Vagina (tissue), 2 donors: ENCODE measurements around the gene USF3. TPM values are rescaled to one million over a fixed set of nuclear protein-coding genes. Genes with fewer than 3 reads are reported as not detected.

Experiments used
- DNase-seq, 2 donors: peaks; one replicate each; pipeline ENCODE4 v3.0.0-alpha.2; 2017; ENCODE audit errors: extremely low spot score in 2 of 2
- H3K27ac ChIP-seq: fragments of 200-600 bp; sonication (generic); one replicate; pipeline ENCODE4 v1.5.1; 2019
- H3K27me3 ChIP-seq: fragments of 200-600 bp; sonication (generic); one replicate; pipeline ENCODE4 v1.5.1; 2019
- H3K36me3 ChIP-seq, 2 donors: fragments of 200-600 bp; sonication (generic); one replicate each; pipeline ENCODE4 v1.5.1; 2017 to 2019
- H3K4me1 ChIP-seq: fragments of 200-600 bp; sonication (generic); one replicate; pipeline ENCODE4 v1.5.1; 2019
- H3K4me3 ChIP-seq, 2 donors: fragments of 200-600 bp; sonication (generic); 1 replicate in 1 of 2; 2 replicates in 1 of 2; pipeline ENCODE4 v1.5.1; 2016 to 2019
- H3K9me3 ChIP-seq: fragments of 200-600 bp; sonication (generic); one replicate; pipeline ENCODE4 v1.5.1; 2019
- POLR2A ChIP-seq, 2 donors: fragments of 450-650 bp; IDR thresholded peaks; one replicate each; pipeline ENCODE4 v1.6.1; 2017; ENCODE audit warnings: antibody characterized with exemption in 2 of 2, mild to moderate bottlenecking in 2 of 2, moderate library complexity in 2 of 2
- POLR2AphosphoS5 ChIP-seq, 2 donors: sonication (generic); formaldehyde crosslinking; IDR thresholded peaks; one replicate each; pipeline ENCODE4 v1.9.0; 2017; ENCODE audit warnings: antibody characterized with exemption in 2 of 2, mild to moderate bottlenecking in 2 of 2, low read depth in 1 of 2; ENCODE audit not compliant: insufficient read depth in 1 of 2
- intact Hi-C: fragments of 100-400 bp; cut with DNase I; formaldehyde crosslinking; loops from one replicate; pipeline ENCODE4 v1.15.1; 2023
- total RNA-seq: library from RNA; depleted of rRNA; stranded (reverse); fragments of >200 nt; gene quantifications from one replicate; pipeline ENCODE4 v1.2.3, GENCODE V29; 2016
- TF ChIP-seq, protein P1 (sequence below), 3 experiments: fragments of 450-650 bp in 2 of 3; fragments of 200-600 bp in 1 of 3; sonication (generic) in 1 of 3; IDR thresholded peaks; one replicate each; pipeline ENCODE4 v1.5.1; 2017 to 2019; ENCODE audit warnings: antibody characterized with exemption in 3 of 3, mild to moderate bottlenecking in 2 of 3, moderate library complexity in 2 of 3

USF3 gene
- total RNA-seq, 1 donor from 2014 or later, result 19.2 TPM

DNA sequence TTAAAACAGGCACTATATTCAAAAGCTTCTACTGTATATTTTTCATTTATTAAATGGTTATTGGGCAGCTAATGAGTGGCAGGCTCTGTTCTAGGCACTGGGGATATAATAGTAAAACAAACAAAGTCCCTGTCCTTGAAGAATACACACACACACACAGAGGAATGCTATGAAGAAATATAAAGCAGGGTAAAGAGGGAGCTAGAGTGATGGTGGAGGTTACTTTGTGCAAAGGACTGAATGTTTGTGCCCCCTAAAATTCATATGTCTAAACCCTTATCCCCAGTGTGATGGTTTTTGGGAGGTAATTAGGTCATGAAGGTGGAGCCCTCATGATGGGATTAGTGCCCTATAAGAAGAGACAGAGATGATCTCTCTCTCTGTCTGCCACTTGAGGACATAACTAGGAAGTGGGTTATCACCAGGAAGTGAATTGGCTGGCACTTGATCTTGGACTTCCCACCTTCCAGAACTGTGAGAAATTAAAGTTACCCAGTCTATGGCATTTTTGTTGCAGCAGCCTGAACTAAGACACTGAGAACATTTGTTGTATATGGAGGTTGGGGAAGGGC, 31.8 kb downstream of the USF3 start:
- Histone ChIP-seq H3K9me3 (no peaks in the 10 kb centered on the region), H3K4me3 (no peak overlapping the region), H3K36me3 (peaks cover 0 to 22% of the 10 kb centered on the region in 2 donors), H3K27ac (no peak overlapping the region), H3K27me3 (no peaks in the 10 kb centered on the region), H3K4me1 (no peaks in the 10 kb centered on the region)
- TF ChIP-seq, protein P1, sequence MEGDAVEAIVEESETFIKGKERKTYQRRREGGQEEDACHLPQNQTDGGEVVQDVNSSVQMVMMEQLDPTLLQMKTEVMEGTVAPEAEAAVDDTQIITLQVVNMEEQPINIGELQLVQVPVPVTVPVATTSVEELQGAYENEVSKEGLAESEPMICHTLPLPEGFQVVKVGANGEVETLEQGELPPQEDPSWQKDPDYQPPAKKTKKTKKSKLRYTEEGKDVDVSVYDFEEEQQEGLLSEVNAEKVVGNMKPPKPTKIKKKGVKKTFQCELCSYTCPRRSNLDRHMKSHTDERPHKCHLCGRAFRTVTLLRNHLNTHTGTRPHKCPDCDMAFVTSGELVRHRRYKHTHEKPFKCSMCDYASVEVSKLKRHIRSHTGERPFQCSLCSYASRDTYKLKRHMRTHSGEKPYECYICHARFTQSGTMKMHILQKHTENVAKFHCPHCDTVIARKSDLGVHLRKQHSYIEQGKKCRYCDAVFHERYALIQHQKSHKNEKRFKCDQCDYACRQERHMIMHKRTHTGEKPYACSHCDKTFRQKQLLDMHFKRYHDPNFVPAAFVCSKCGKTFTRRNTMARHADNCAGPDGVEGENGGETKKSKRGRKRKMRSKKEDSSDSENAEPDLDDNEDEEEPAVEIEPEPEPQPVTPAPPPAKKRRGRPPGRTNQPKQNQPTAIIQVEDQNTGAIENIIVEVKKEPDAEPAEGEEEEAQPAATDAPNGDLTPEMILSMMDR (IDR thresholded peaks at IDR 0.05), result no peak
- TF ChIP-seq POLR2A (IDR thresholded peaks at IDR 0.05), result no peak
- TF ChIP-seq POLR2AphosphoS5 (IDR thresholded peaks at IDR 0.05; ENCODE audit: insufficient read depth in 1 of 2, low read depth in 1 of 2), result no peak
- intact Hi-C loops, result no loop called here
- no peak for DNase-seq

- no peak for DNase-seq
- H3K36me3 ChIP-seq, result peaks cover 0 to 25% of the 10 kb centered on the region in 2 donors
- no peaks in the 10 kb centered on the region for H3K9me3 ChIP-seq
- no peak overlapping the region for H3K27ac ChIP-seq
- no peak overlapping the region for H3K4me3 ChIP-seq
- intact Hi-C loops, result no loop called here
- H3K4me1 ChIP-seq, result no peaks in the 10 kb centered on the region
- H3K27me3 ChIP-seq, result no peaks in the 10 kb centered on the region
- no peak for TF ChIP-seq POLR2A (IDR thresholded peaks at IDR 0.05)
- TF ChIP-seq, protein P1 (IDR thresholded peaks at IDR 0.05), result no peak
- no peak for TF ChIP-seq POLR2AphosphoS5 (IDR thresholded peaks at IDR 0.05; ENCODE audit: insufficient read depth in 1 of 2, low read depth in 1 of 2)
Measured at GRCh38 chr3:113663761-113664160, 32.7 kb downstream of the USF3 start.

DNA sequence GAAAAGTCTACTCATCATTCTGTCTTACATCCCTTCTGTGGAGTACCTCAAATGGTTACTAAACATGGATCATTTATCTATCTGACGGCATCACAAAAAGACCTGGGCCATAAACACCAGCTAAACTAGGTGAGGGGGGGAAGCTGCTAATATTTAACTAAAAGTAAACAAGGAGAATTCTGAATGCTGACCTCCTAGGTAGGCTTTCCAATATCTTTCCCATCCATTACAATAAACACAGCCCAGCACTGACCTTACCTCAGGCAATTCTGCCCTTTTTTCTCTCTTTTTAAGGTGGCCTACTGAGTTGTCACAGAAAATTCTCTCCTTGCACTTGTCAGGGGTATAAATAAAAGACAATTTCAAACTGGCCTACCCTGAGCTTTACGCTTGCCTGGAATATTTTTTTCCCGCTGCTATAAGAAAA, 33.1 kb downstream of the USF3 start:
- Histone ChIP-seq H3K27ac (no peak overlapping the region), H3K9me3 (no peaks in the 10 kb centered on the region), H3K36me3 (peaks cover 0 to 25% of the 10 kb centered on the region in 2 donors), H3K27me3 (no peaks in the 10 kb centered on the region), H3K4me1 (no peaks in the 10 kb centered on the region), H3K4me3 (no peak overlapping the region)
- intact Hi-C loops, result no loop called here
- no peak for TF ChIP-seq POLR2AphosphoS5 (IDR thresholded peaks at IDR 0.05; ENCODE audit: insufficient read depth in 1 of 2, low read depth in 1 of 2)
- TF ChIP-seq, protein P1 (IDR thresholded peaks at IDR 0.05), result no peak
- no peak for TF ChIP-seq POLR2A (IDR thresholded peaks at IDR 0.05)
- DNase-seq, result no peak

GRCh38 chr3:113662824-113663223, 33.6 kb downstream of the USF3 start:
- intact Hi-C loops, result no loop called here
- DNase-seq, result no peak
- peaks cover 0 to 25% of the 10 kb centered on the region in 2 donors for H3K36me3 ChIP-seq

GRCh38 chr3:113660896-113661295, 35.5 kb downstream of the USF3 start:
- TF ChIP-seq POLR2A (IDR thresholded peaks at IDR 0.05) (no peak), POLR2AphosphoS5 (IDR thresholded peaks at IDR 0.05; ENCODE audit: insufficient read depth in 1 of 2, low read depth in 1 of 2) (no peak)
- TF ChIP-seq, protein P1 (IDR thresholded peaks at IDR 0.05), result no peak
- Histone ChIP-seq H3K9me3 (no peaks in the 10 kb centered on the region), H3K27me3 (no peaks in the 10 kb centered on the region), H3K36me3 (peaks cover 0 to 25% of the 10 kb centered on the region in 2 donors), H3K4me3 (no peak overlapping the region), H3K4me1 (no peaks in the 10 kb centered on the region), H3K27ac (no peak overlapping the region)
- no peak for DNase-seq
- intact Hi-C loops, result no loop called here

More at GRCh38 chr3:113662824-113663223, 33.6 kb downstream of the USF3 start:
- TF ChIP-seq POLR2A (IDR thresholded peaks at IDR 0.05), result no peak
- TF ChIP-seq, protein P1 (IDR thresholded peaks at IDR 0.05), result no peak
- no peak for TF ChIP-seq POLR2AphosphoS5 (IDR thresholded peaks at IDR 0.05; ENCODE audit: insufficient read depth in 1 of 2, low read depth in 1 of 2)
- Histone ChIP-seq H3K4me3 (no peak overlapping the region), H3K27me3 (no peaks in the 10 kb centered on the region), H3K27ac (no peak overlapping the region), H3K9me3 (no peaks in the 10 kb centered on the region), H3K4me1 (no peaks in the 10 kb centered on the region)
